Endothelial cell of umbilical vein (primary cell): ENCODE measurements around the gene LRRK1.

Experiments
- EZH2 ChIP-seq: IDR thresholded peaks from 2 replicates; pipeline ENCODE4 v1.6.1; 2012; ENCODE audit warnings: borderline replicate concordance, low read depth, mild to moderate bottlenecking, moderate library complexity, low read length, inconsistent platforms; ENCODE audit not compliant: severe bottlenecking
- JUN ChIP-seq: IDR thresholded peaks from 2 replicates; pipeline ENCODE4 v1.6.1; 2011; ENCODE audit warnings: borderline replicate concordance, low read depth; ENCODE audit not compliant: insufficient read length, insufficient read depth
- MYC ChIP-seq: IDR thresholded peaks from one replicate; pipeline ENCODE4 v1.6.1; 2011; ENCODE audit warnings: mild to moderate bottlenecking, low read depth, low read length
- POLR2A ChIP-seq: IDR thresholded peaks from 2 replicates; pipeline ENCODE4 v1.6.1; 2012; ENCODE audit warnings: low read depth, mild to moderate bottlenecking, control low read depth, low read length
- POLR2AphosphoS5 ChIP-seq: IDR thresholded peaks from 2 replicates; pipeline ENCODE4 v1.6.1; 2012; ENCODE audit warnings: low read depth, mild to moderate bottlenecking, control low read depth, low read length, moderate library complexity; ENCODE audit not compliant: insufficient read depth
- TF ChIP-seq, protein P1 (sequence below), 2 donors: IDR thresholded peaks; 1 replicate in 1 of 2; 2 replicates in 1 of 2; pipeline ENCODE4 v1.5.1; 2011; ENCODE audit warnings: low read length in 2 of 2, mild to moderate bottlenecking in 2 of 2, moderate library complexity in 2 of 2, control low read depth in 1 of 2, inconsistent platforms in 1 of 2, low read depth in 1 of 2; ENCODE audit not compliant: insufficient read depth in 1 of 2; ENCODE audit errors: extremely low read depth in 1 of 2
- TF ChIP-seq, protein P2 (sequence below): IDR thresholded peaks from 2 replicates; pipeline ENCODE4 v1.6.1; 2011; ENCODE audit not compliant: insufficient read depth, insufficient read length

DNA sequence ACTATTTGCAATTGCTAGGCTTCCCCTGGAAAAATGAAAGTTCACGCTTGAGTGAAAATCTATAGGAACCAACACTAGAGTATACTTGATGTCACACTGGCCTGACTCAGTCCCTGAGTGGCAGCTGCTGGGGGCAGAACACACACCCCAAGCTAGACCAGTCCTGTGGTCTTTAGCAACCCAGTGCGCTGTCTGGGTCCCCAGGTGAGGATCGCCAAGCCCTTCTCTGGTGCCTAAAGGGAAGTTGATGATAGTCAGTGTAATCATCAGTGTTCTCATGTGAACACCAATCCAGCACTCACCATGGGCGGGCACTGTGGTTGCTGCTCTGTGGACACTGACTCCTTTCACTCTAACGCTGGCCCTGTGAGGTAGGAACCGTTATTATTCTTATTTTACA is 28.3 kb upstream of the LRRK1 start:
- TF ChIP-seq, protein P1, sequence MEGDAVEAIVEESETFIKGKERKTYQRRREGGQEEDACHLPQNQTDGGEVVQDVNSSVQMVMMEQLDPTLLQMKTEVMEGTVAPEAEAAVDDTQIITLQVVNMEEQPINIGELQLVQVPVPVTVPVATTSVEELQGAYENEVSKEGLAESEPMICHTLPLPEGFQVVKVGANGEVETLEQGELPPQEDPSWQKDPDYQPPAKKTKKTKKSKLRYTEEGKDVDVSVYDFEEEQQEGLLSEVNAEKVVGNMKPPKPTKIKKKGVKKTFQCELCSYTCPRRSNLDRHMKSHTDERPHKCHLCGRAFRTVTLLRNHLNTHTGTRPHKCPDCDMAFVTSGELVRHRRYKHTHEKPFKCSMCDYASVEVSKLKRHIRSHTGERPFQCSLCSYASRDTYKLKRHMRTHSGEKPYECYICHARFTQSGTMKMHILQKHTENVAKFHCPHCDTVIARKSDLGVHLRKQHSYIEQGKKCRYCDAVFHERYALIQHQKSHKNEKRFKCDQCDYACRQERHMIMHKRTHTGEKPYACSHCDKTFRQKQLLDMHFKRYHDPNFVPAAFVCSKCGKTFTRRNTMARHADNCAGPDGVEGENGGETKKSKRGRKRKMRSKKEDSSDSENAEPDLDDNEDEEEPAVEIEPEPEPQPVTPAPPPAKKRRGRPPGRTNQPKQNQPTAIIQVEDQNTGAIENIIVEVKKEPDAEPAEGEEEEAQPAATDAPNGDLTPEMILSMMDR (IDR thresholded peaks at IDR 0.05; ENCODE audit: extremely low read depth in 1 of 2, insufficient read depth in 1 of 2, low read depth in 1 of 2, low read length in 2 of 2), result no peak
- TF ChIP-seq POLR2A, result no peak
- TF ChIP-seq EZH2, result no peak
- TF ChIP-seq POLR2AphosphoS5, result no peak
- TF ChIP-seq MYC, result no peak
- TF ChIP-seq, protein P2, sequence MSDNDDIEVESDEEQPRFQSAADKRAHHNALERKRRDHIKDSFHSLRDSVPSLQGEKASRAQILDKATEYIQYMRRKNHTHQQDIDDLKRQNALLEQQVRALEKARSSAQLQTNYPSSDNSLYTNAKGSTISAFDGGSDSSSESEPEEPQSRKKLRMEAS, result no peak
- TF ChIP-seq JUN, result no peak
